ENCODE measurements around the gene MEF2A.
A peak's percentile ranks its signal among the peaks of the same experiment; 100 is the strongest.

Gene MEF2A

GRCh38 chr15:99606646-99607045, 40.9 kb downstream of the MEF2A start:
- DNase-seq = no peak

DNA sequence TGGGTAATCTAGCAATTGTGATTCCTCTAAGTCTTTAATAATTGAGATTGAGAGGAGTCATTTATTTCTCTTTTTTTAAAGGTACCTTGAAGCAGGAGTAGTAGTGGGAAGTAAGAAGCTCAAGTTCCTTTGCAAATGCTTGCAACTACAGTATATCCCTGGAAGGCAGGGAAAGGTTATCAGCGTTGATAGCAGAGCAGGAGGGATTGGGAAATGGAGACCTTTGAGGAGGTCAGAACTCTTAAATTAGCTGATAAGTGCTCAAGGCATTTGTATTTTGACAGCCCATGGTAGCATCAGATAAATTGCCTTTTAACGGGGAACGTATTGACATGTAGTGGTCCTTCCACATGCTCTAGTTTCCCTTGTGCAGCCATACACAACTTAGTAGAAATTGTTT, 47.7 kb downstream of the MEF2A start:
- no peak for DNase-seq

DNA sequence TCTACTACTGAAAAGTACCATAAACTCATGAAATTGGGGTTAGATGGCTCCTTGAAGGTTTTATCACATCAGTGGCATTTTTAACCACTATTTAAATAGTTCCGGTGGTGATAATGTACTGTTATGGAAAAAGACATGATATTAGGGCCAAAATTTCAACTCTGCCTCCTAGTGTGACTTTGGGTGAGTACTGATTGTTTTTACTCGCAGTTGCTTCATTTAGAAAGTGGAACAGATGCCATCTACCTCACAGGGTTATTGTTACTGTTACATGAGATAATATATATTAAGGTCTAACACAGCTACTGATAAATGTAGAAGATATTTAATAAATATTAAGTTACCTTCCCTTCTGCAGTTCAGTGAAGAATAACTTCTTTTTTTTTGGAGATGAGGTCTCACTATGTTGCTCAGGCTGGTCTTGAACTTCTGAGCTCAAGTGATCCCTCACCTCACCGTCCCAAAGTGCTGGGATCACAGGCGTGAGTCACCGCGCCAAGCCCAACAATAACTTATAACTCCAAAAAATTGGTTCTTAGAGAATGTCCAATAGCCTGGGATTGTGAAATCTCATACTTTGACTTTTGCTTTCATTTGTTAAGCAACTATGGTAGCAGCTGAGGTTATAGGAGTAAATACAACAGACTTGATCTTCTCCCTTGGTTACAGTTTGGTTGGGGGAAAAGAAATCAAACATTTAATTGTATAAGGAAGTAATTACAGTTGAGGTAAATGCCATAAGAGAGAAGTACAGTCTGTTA, 48.3 kb downstream of the MEF2A start:
- DNase-seq = peak; percentile 88

- peak; percentile 71 for DNase-seq
These were observed 49.0 kb downstream of the MEF2A start for GRCh38 chr15:99614749-99615288.

DNA sequence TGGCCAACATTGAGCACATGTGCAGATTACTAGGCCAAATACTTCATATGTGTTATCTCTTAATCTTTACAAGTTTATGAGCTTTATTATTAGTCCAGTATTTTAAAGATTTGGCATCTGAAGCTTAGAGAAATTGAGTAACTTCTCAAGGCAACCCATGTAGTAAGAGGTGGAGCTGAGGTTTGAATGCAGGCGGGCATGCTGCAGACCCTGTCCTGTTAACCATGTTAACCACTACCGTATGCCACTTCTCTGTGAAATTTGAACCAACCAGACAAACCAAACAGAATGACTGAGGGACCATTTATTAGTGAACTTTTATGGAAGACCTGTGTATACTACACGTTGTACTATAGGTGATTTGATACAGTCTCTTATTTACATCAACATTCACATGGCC, 49.7 kb downstream of the MEF2A start:
- DNase-seq = no peak

DNA sequence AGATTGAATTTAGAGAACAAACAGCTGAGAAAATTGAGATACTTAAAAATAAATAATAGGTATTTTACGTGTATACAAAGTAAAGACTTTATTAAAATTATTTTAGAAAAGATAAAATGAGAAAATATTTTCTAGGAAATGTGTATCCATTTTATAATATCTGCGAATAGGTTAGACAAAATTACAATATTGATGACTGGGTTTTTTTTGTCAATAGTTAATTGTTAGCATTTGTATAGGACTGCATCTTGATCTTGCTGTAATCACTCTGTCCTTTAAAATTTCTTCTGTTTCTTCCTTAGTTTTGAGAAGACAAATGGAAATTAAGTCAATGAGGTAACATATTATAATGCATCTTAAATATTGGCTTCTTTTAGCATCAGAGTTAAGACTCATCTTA, 50.3 kb downstream of the MEF2A start:
- no peak for DNase-seq

GRCh38 chr15:99616773-99617342, 51.1 kb downstream of the MEF2A start:
- DNase-seq = no peak

- no peak for DNase-seq
These were observed 53.2 kb downstream of the MEF2A start for GRCh38 chr15:99618941-99619411.

GRCh38 chr15:99619712-99620111, 53.9 kb downstream of the MEF2A start:
- DNase-seq = peak; percentile 30

GRCh38 chr15:99620178-99620577, 54.4 kb downstream of the MEF2A start:
- DNase-seq = no peak

GRCh38 chr15:99621767-99622166, 56.0 kb downstream of the MEF2A start:
- no peak for DNase-seq

GRCh38 chr15:99628374-99629001, 62.7 kb downstream of the MEF2A start:
- DNase-seq = no peak

DNA sequence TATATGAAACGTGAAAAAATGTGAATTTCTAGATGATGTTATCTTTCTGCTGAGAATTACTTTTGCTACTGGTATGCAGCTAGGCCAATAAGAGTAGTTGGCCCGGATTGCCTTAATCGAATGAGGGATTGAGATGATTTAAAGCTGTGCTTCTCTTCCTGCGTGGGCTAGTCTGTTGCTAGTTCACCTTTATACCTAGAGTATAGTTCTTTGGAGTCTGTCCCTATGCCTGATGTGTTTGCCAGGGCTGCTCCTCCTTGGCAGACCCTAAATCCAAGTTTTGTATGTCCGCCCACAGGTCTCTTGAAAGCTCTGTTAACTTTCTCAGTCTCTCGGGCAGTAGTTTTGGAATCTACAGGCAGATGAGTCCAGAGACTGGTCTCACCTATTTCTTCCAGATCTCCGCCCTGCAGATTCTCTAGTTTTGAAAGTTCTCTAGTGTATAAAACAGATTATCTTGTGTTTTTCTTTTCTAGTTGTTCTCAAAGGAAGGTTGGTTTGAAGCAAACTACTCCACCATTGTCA, 64.9 kb downstream of the MEF2A start:
- DNase-seq = no peak

- DNase-seq = peak; percentile 85
These were observed 65.5 kb downstream of the MEF2A start for GRCh38 chr15:99631255-99631654.

DNA sequence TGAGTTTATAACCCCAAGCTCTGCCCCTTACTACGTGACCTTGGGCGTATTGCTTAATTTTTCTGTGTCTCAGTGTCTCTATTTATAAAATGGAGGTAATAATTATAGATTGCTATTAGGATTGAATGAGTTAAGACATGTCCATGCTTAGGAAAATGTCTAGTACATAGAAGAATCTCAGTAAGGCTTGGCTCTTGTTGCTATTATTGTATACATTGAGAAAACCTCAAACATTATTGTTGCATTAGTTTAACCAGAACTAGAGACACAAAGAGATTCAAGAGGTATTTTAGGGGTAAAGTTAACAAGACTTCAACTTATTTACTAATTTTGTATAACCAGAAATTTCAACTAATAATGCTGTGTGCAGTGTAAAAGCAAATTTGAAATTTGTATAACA, 66.7 kb downstream of the MEF2A start:
- DNase-seq = no peak

DNA sequence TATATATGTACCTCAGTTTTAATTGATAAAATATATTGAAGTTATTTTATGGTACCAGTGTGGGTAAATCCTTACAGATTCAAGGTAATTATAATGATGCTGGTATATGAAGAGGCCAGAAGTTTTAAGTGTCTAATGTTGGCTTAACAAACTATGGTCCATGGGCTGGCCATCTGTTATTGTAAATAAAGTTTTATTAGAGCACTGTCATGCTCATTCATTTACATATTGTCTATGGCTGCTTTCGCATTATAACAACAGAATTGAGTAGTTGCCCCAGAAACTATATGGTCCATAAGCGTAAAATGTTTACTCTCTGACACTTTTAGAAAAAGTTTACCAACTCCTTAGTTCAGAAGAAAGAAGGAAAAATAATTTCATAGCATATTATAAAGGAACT, 67.9 kb downstream of the MEF2A start:
- DNase-seq = no peak

DNA sequence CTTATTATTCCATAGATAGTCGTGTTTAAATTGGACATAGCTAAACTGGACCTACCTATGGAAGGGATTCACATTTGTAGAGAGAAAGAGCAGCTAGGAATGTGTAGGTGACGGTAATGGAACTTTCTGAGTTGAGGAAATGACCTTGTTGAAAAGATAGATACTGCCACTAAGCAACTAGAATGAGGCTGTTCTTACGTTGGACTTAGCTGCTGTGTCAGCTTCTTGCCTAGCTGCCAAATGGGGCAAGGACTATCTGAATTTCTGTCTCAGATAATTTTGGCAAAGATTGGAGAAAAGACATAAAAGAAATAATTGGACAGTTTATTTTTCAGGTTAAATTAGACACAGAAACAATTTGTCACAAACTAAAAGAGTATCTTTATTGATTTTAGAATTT, 68.8 kb downstream of the MEF2A start:
- DNase-seq = no peak

GRCh38 chr15:99635145-99635544, 69.4 kb downstream of the MEF2A start:
- no peak for DNase-seq

DNA sequence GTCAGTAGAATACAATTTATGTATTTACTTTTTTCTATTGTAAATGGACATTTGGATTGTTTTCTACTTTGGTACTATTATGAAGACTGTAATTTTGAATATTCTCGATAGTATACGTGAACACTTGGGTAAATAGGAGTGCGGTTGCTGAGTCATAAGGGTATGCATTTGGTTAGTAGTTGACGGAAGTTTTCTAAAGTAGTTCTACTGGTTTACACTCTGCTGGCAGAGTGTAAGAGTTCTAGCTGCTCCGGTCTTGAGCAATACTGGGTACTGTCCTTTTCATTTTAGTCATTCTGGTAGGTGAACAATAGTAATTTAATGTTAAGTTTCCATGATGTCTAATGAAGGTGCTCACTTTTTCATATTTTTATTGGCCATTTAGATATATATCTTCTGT, 70.0 kb downstream of the MEF2A start:
- no peak for DNase-seq

- no peak for DNase-seq
These were observed 79.2 kb downstream of the MEF2A start for GRCh38 chr15:99644913-99645542.

DNA sequence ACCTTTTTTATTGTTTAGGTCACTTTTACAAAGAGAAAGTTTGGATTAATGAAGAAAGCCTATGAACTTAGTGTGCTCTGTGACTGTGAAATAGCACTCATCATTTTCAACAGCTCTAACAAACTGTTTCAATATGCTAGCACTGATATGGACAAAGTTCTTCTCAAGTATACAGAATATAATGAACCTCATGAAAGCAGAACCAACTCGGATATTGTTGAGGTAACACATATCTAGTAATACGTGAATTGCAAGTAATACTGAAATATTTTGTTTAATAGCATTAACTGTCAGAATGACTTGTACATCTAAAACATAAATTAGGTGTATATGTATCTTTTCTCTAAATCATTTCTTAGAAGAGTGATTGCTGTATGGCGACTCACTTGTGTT, 79.8 kb downstream of the MEF2A start:
- DNase-seq = no peak

DNA sequence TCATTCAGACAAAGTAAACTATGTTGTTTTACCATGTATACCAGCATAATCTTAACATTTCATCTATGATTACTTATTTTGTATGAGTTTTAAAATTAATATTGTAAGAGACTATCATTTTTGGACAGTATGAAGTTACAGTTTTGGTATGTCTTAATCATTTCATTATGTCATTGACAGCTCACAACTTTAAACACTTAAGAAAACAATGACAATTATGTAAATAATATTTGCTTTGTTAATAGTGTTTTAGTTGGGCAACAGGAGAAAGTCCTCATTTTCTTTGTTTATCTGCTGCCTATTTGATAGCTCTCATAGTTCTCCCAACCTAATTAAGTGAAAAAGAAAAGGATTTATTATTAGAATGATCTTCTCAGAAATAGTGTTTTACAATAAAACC, 80.2 kb downstream of the MEF2A start:
- peak; percentile 46 for DNase-seq
